ENCODE measurements around the gene SCN2A.

SCN2A gene

DNA sequence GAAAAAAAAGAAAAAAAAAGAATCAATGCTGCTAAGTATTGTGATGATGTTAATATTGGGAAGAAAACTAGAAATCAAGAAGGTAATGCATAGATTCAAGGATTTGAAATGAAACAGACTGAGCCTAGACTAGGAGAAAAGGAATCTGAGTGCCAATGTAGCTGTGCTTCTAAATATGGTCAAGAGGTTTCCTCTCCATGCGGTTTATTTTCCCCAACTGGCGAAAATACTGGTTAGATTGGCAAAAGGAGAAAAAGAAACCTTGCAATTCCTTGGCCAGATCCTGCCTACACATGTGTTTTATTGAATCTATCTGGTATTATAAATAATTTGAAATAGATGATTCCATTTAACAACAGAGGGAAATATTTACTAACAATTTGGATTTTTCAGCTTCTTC is 41.0 kb upstream of the SCN2A start:
- no peak overlapping the region for H3K4me3 ChIP-seq (ENCODE audit: low read depth, low read length)
- TF ChIP-seq, protein P1, sequence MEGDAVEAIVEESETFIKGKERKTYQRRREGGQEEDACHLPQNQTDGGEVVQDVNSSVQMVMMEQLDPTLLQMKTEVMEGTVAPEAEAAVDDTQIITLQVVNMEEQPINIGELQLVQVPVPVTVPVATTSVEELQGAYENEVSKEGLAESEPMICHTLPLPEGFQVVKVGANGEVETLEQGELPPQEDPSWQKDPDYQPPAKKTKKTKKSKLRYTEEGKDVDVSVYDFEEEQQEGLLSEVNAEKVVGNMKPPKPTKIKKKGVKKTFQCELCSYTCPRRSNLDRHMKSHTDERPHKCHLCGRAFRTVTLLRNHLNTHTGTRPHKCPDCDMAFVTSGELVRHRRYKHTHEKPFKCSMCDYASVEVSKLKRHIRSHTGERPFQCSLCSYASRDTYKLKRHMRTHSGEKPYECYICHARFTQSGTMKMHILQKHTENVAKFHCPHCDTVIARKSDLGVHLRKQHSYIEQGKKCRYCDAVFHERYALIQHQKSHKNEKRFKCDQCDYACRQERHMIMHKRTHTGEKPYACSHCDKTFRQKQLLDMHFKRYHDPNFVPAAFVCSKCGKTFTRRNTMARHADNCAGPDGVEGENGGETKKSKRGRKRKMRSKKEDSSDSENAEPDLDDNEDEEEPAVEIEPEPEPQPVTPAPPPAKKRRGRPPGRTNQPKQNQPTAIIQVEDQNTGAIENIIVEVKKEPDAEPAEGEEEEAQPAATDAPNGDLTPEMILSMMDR (IDR thresholded peaks at IDR 0.05; ENCODE audit: low read depth, low read length): no peak
- TF ChIP-seq, protein P2, sequence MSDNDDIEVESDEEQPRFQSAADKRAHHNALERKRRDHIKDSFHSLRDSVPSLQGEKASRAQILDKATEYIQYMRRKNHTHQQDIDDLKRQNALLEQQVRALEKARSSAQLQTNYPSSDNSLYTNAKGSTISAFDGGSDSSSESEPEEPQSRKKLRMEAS (IDR thresholded peaks at IDR 0.05; ENCODE audit: low read depth, low read length): no peak
- TF ChIP-seq POLR2A (IDR thresholded peaks at IDR 0.05; ENCODE audit: extremely low read depth, insufficient read length) (no peak), MYC (IDR thresholded peaks at IDR 0.05; ENCODE audit: low read depth, low read length) (no peak)
- DNase-seq (ENCODE audit: low read depth): no peak

DNA sequence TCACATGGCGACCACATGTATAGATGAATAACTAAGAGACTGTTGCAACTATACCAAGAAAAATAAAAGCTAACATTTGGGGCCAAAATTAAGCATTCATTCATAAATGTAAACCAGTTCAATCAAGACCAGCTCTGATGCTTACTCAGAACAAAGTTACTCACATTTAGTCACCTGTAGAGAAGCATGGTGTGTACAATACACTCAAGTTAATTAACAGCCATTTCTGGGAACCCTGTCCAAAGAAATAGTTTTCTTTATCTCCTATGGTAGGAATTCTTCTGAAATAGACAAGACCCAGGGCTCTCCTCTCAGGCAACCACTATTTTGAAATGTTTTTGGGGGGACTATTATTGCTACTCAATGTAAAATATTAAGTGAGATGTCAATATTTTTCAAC is 37.0 kb upstream of the SCN2A start:
- TF ChIP-seq, protein P1 (IDR thresholded peaks at IDR 0.05; ENCODE audit: low read depth, low read length): no peak
- TF ChIP-seq, protein P2 (IDR thresholded peaks at IDR 0.05; ENCODE audit: low read depth, low read length): no peak
- TF ChIP-seq POLR2A (IDR thresholded peaks at IDR 0.05; ENCODE audit: extremely low read depth, insufficient read length) (no peak), MYC (IDR thresholded peaks at IDR 0.05; ENCODE audit: low read depth, low read length) (no peak)
- no peak overlapping the region for H3K4me3 ChIP-seq (ENCODE audit: low read depth, low read length)
- no peak for DNase-seq (ENCODE audit: low read depth)

DNA sequence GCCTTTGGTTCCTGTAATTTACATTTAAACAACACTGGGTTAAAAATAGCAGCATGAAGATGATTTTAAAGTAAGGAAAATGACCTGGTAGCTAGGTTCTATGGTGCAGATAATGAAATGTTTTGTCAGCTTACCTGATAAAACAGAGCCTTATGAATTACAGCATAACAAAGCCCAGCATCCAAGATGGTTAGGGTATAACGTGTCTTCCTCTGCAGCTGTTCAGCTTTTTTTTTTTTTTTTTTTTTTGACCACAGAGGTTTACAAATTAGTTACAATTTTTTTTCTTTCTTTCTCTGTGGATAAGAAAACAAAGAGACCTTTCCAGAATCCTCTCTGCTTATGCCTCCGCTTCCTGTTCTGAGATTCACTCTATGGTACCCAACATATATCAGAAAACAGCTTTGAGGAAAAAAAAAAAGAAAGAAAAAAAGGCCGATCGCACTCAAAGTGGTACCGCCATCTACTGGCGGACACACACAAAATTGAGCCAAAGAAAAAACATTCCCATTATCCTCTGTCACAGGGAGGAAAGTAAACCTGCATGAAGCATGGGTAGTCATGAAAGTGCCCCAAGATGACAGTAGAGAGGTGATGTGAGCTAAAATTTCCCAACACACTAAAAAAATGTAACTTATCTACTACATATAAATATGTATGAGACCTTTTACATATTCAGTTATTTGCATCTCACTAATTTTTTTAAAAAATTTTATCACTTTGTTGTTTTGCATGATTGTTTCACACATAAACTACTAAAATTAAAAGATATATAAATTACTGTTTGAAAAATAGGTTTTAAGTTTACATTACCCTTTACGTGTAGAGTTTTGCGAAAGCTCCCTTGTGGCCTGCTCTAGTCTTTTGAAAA is 35.3 kb upstream of the SCN2A start, which contains the start of gene SCN3A:
Gene SCN3A (minus strand): TSS at position 362 of the 871 bp plus-strand sequence. CDS start 27,656 bp downstream, outside the sequence.
- DNase-seq (ENCODE audit: low read depth): peak; percentile 37

DNA sequence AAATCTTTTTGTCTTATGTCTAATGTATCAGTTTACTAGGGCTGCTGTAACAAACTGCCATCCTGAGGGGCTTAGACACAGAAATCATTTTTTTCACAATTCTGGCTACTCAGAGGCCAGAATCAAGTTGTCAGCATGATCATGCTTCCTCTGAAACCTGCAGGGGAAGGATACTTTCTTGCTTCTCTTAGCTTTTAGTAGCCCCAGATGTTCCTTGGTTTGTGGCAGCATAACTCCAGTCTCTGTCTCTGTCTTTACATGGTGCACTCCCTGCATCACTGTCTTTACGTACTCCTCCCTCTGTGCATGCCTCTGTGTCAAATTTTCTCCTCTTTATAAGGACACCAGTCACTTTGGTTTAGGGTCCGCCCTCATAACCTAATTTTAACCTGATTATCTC is 33.3 kb upstream of the SCN2A start:
- TF ChIP-seq, protein P2 (IDR thresholded peaks at IDR 0.05; ENCODE audit: low read depth, low read length): no peak
- TF ChIP-seq MYC (IDR thresholded peaks at IDR 0.05; ENCODE audit: low read depth, low read length) (no peak), POLR2A (IDR thresholded peaks at IDR 0.05; ENCODE audit: extremely low read depth, insufficient read length) (no peak)
- TF ChIP-seq, protein P1 (IDR thresholded peaks at IDR 0.05; ENCODE audit: low read depth, low read length): no peak
- H3K4me3 ChIP-seq (ENCODE audit: low read depth, low read length): no peak overlapping the region
- DNase-seq (ENCODE audit: low read depth): no peak

More for the DNA sequence above, 35.3 kb upstream of the SCN2A start, which contains the start of gene SCN3A:
- no peak within 1 kb of the TSS for H3K4me3 ChIP-seq (ENCODE audit: low read depth, low read length)
- TF ChIP-seq MYC (IDR thresholded peaks at IDR 0.05; ENCODE audit: low read depth, low read length) (no peak), POLR2A (IDR thresholded peaks at IDR 0.05; ENCODE audit: extremely low read depth, insufficient read length) (no peak)
- TF ChIP-seq, protein P1 (IDR thresholded peaks at IDR 0.05; ENCODE audit: low read depth, low read length): peak; percentile 74

DNA sequence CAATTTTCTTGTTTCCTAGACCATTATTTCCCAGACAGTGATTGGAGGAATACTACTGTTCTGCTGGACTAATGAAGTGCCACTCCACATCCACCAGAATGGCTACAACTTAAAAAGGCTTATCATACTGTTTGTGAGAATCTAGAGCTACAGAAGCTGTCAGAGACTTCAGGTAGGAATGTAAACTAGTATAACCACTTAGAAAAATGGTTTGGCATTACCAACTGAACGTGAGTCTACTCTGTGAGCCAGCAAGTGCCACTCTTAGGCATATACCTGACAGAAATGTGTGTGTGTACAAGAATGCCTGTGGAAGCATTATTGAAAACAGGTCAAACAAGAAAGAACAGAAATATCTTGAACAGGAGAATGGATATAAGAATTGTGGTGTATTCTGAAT is 31.1 kb upstream of the SCN2A start:
- no peak for DNase-seq (ENCODE audit: low read depth)
- TF ChIP-seq, protein P1 (IDR thresholded peaks at IDR 0.05; ENCODE audit: low read depth, low read length): no peak
- TF ChIP-seq MYC (IDR thresholded peaks at IDR 0.05; ENCODE audit: low read depth, low read length) (no peak), POLR2A (IDR thresholded peaks at IDR 0.05; ENCODE audit: extremely low read depth, insufficient read length) (no peak)
- TF ChIP-seq, protein P2 (IDR thresholded peaks at IDR 0.05; ENCODE audit: low read depth, low read length): no peak

More for the DNA sequence above, 31.1 kb upstream of the SCN2A start:
- no peak overlapping the region for H3K4me3 ChIP-seq (ENCODE audit: low read depth, low read length)

All from NB4 (cell line).